HCT116 (cell line): ENCODE measurements around the gene KCNIP3. TPM values are rescaled to one million over a fixed set of nuclear protein-coding genes. Genes with fewer than 3 reads are reported as not detected.

Experiments
- ATAC-seq: fragments of 200-7000 bp; cut with Tn5 transposase; 2 replicates; pipeline ENCODE4 v1.9.1; 2020; ENCODE audit warnings: mild to moderate bottlenecking, moderate library complexity
- BruUV-seq: library from RNA; stranded (reverse); fragments of 400-500 nt; replicated peaks from 2 replicates; lab custom pipeline; 2021; lab: Mats Ljungman, UMichigan
- CTCF ChIA-PET: fragments of 300-600 bp; sonication (Branson Sonifier 250); formaldehyde crosslinking; loops from one replicate; lab custom pipeline; 2021; ENCODE audit warnings: antibody characterized with exemption; lab: Charles Lee
- POLR2A ChIA-PET: fragments of 300-600, 350-600 bp; sonication (Branson Sonifier 250); formaldehyde crosslinking; loops from one replicate; lab custom pipeline; 2021; ENCODE audit warnings: antibody characterized with exemption; lab: Charles Lee
- RAD21 ChIA-PET, 2 experiments: fragments of 300-600 bp; sonication (Branson Sonifier 250); formaldehyde crosslinking; loops; one replicate each; lab custom pipeline; 2023; ENCODE audit warnings: low total read pairs in 2 of 2; ENCODE audit not compliant: uncharacterized antibody in 2 of 2, unreplicated experiment in 2 of 2, low non-redundant PET in 1 of 2; lab: Charles Lee
- DNase-seq: peaks from one replicate; pipeline ENCODE4 v3.0.0-alpha.2; 2010; ENCODE audit warnings: low read depth, low spot score
- H2AFZ ChIP-seq: fragments of 200-600 bp; shearing (Covaris generic), sonication (generic); 2 replicates; pipeline ENCODE4 v1.6.1; 2017; ENCODE audit warnings: low read depth, mixed run types, mixed read lengths, antibody characterized with exemption, low read length; ENCODE audit not compliant: poor library complexity, severe bottlenecking
- H3K27ac ChIP-seq: 2 replicates; pipeline ENCODE4 v1.5.1; 2012; ENCODE audit warnings: low read depth, low read length
- H3K27me3 ChIP-seq: fragments of 200-600 bp; sonication (generic); 2 replicates; pipeline ENCODE4 v1.6.1; 2016; ENCODE audit warnings: mixed run types, low read length, mixed read lengths; ENCODE audit not compliant: insufficient read depth
- H3K36me3 ChIP-seq, 2 experiments: fragments of 200-500 bp in 1 of 2; fragments of 200-600 bp in 1 of 2; sonication (Bioruptor generic) in 1 of 2; sonication (generic) in 1 of 2; 2 replicates each; pipeline versions ENCODE4 v1.5.1 to v1.6.1; 2014 to 2016; ENCODE audit warnings: low read length in 2 of 2, inconsistent platforms in 1 of 2, mixed read lengths in 1 of 2, mixed run types in 1 of 2; ENCODE audit not compliant: insufficient read depth in 2 of 2, control insufficient read depth in 1 of 2
- H3K4me1 ChIP-seq, 2 experiments: fragments of 200-600 bp in 1 of 2; sonication (generic) in 1 of 2; 2 replicates each; pipeline versions ENCODE4 v1.5.1 to v1.6.1; 2012 to 2017; ENCODE audit warnings: low read length in 2 of 2, inconsistent platforms in 1 of 2, mild to moderate bottlenecking in 1 of 2, mixed read lengths in 1 of 2, mixed run types in 1 of 2, moderate library complexity in 1 of 2; ENCODE audit not compliant: insufficient read depth in 2 of 2, control insufficient read depth in 1 of 2
- H3K4me2 ChIP-seq: fragments of 200-600 bp; sonication (generic); 2 replicates; pipeline ENCODE4 v1.6.1; 2017; ENCODE audit warnings: mixed run types, low read length, mixed read lengths
- H3K4me3 ChIP-seq, 2 experiments: fragments of 200-600 bp in 1 of 2; sonication (generic) in 1 of 2; replicated peaks in 1 of 2; 2 replicates each; pipeline ENCODE4 v1.5.1; 2011 to 2016; ENCODE audit warnings: low read length in 2 of 2, control low read depth in 1 of 2, low read depth in 1 of 2, mild to moderate bottlenecking in 1 of 2, mixed read lengths in 1 of 2, mixed run types in 1 of 2
- H3K79me2 ChIP-seq: fragments of 200-600 bp; sonication (generic); 2 replicates; pipeline ENCODE4 v1.6.1; 2017; ENCODE audit warnings: mild to moderate bottlenecking, mixed run types, low read length, moderate library complexity, mixed read lengths; ENCODE audit not compliant: insufficient read depth
- H3K9ac ChIP-seq: fragments of 200-600 bp; sonication (generic); 2 replicates; pipeline ENCODE4 v1.6.1; 2016; ENCODE audit warnings: low read length, mixed read lengths
- H3K9me2 ChIP-seq: fragments of 200-600 bp; sonication (generic), shearing (Covaris generic); 2 replicates; pipeline ENCODE4 v1.6.1; 2017; ENCODE audit warnings: mixed run types, mild to moderate bottlenecking, moderate library complexity; ENCODE audit not compliant: insufficient read depth
- H3K9me3 ChIP-seq, 2 experiments: fragments of 200-500 bp in 1 of 2; fragments of 200-600 bp in 1 of 2; sonication (Bioruptor generic) in 1 of 2; sonication (generic) in 1 of 2; 2 replicates each; pipeline ENCODE4 v1.6.1; 2014 to 2017; ENCODE audit warnings: low read length in 2 of 2, mixed read lengths in 2 of 2, inconsistent platforms in 1 of 2, low read depth in 1 of 2, mild to moderate bottlenecking in 1 of 2, mixed run types in 1 of 2, moderate library complexity in 1 of 2; ENCODE audit not compliant: control insufficient read depth in 1 of 2, insufficient read depth in 1 of 2
- H4K20me1 ChIP-seq: fragments of 200-600 bp; sonication (generic), shearing (Covaris generic); 2 replicates; pipeline ENCODE4 v1.6.1; 2017; ENCODE audit warnings: mixed run types, mild to moderate bottlenecking, moderate library complexity; ENCODE audit not compliant: insufficient read depth
- CBX3 ChIP-seq: IDR thresholded peaks from 2 replicates; pipeline ENCODE4 v1.6.1; 2012; ENCODE audit warnings: low read depth
- CEBPB ChIP-seq: IDR thresholded peaks from 2 replicates; pipeline ENCODE4 v1.6.1; 2012; ENCODE audit warnings: low read depth
- EGR1 ChIP-seq: IDR thresholded peaks from 2 replicates; pipeline ENCODE4 v1.6.1; 2012; ENCODE audit warnings: low read depth
- EZH2 ChIP-seq: fragments of 200-600 bp; sonication (generic); IDR thresholded peaks from 2 replicates; pipeline ENCODE4 v1.6.1; 2017; ENCODE audit warnings: antibody characterized with exemption, mixed run types
- EZH2phosphoT487 ChIP-seq: fragments of 200-600 bp; IDR thresholded peaks from 2 replicates; pipeline ENCODE4 v1.6.1; 2018; ENCODE audit warnings: antibody characterized with exemption, borderline replicate concordance
- FOSL1 ChIP-seq: IDR thresholded peaks from 2 replicates; pipeline ENCODE4 v1.6.1; 2012; ENCODE audit warnings: low read depth
- MAX ChIP-seq: IDR thresholded peaks from 2 replicates; pipeline ENCODE4 v1.6.1; 2012
- POLR2A ChIP-seq: IDR thresholded peaks from 2 replicates; pipeline ENCODE4 v1.7.0; 2011; ENCODE audit warnings: borderline replicate concordance; ENCODE audit not compliant: insufficient read depth, insufficient read length; ENCODE audit errors: extremely low read depth
- POLR2AphosphoS5 ChIP-seq: IDR thresholded peaks from 2 replicates; pipeline ENCODE4 v1.6.1; 2011; ENCODE audit warnings: mild to moderate bottlenecking, low read depth, low read length, moderate library complexity
- RAD21 ChIP-seq: IDR thresholded peaks from 2 replicates; pipeline ENCODE4 v1.6.1; 2012; ENCODE audit warnings: low read depth, mild to moderate bottlenecking
- SIN3A ChIP-seq: IDR thresholded peaks from 2 replicates; pipeline ENCODE4 v1.6.1; 2012; ENCODE audit warnings: low read depth
- SP1 ChIP-seq: IDR thresholded peaks from 2 replicates; pipeline ENCODE4 v1.6.1; 2012; ENCODE audit warnings: low read depth
- SRF ChIP-seq: IDR thresholded peaks from 2 replicates; pipeline ENCODE4 v1.6.1; 2012; ENCODE audit warnings: low read depth
- YY1 ChIP-seq: IDR thresholded peaks from 2 replicates; pipeline ENCODE4 v1.6.1; 2011; ENCODE audit warnings: low read length, low read depth, moderate library complexity, mild to moderate bottlenecking; ENCODE audit not compliant: insufficient replicate concordance; ENCODE audit errors: extremely low read depth
- ZNF274 ChIP-seq: fragments of 200-500 bp; sonication (Bioruptor generic); IDR thresholded peaks from 2 replicates; pipeline ENCODE4 v1.6.1; 2014; ENCODE audit warnings: mild to moderate bottlenecking, low read depth, low read length, inconsistent platforms
- intact Hi-C: fragments of 100-400 bp; cut with micrococcal nuclease; formaldehyde crosslinking; loops from 2 replicates; pipeline ENCODE4 v1.10.0; 2022
- total RNA-seq: library from RNA; stranded (reverse); gene quantifications from one replicate; pipeline ENCODE4 v1.2.1, GENCODE V29; 2021; ENCODE audit not compliant: unreplicated experiment
- TF ChIP-seq, protein P1 (sequence below), 3 experiments: fragments of 200-600 bp in 1 of 3; sonication (generic) in 1 of 3; IDR thresholded peaks in 2 of 3; conservative IDR thresholded peaks in 1 of 3; 2 replicates each; pipeline ENCODE4 v1.5.1; 2012 to 2017; ENCODE audit warnings: low read depth in 2 of 3, low read length in 2 of 3, antibody characterized with exemption in 1 of 3, borderline replicate concordance in 1 of 3, control low read depth in 1 of 3, mild to moderate bottlenecking in 1 of 3, mixed read lengths in 1 of 3, mixed run types in 1 of 3, moderate library complexity in 1 of 3; ENCODE audit not compliant: insufficient read depth in 1 of 3
- TF ChIP-seq, protein P2 (sequence below): IDR thresholded peaks from 2 replicates; pipeline ENCODE4 v1.6.1; 2011; ENCODE audit warnings: mild to moderate bottlenecking, low read length, moderate library complexity; ENCODE audit not compliant: insufficient replicate concordance; ENCODE audit errors: extremely low read depth

Gene KCNIP3
- total RNA-seq, 1 experiment from 2014 or later, result 3.1 TPM

DNA sequence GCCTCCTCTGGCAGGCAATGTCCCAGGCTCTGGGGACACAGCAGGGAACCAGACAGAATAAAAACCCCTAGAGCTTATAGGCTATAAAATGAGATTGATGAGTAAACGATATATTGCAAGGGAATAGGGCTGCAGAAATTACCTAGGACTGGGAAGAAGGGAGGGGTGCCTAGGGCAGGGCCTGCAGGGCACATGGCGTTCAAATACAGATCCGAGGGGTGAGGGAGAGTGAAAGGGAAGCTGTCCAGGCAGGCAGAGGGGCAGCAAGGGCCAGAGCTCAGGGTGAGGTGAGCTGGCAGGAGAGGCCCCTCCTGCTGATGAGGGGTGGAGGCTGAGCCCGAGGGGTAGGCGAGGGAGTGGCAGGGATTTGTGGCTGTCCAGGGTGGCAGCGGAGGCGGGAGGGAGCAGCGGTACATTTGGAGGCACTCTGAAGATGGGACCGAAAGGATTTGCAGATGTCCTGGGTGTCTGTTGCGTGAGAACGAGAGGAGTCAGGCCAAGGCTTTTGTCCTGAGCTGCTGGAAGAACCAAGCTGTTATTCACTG is 33.7 kb downstream of the KCNIP3 start:
- Histone ChIP-seq H3K4me2 (no peak overlapping the region), H3K9ac (no peak overlapping the region), H3K36me3 (no peaks in the 10 kb centered on the region), H3K9me3 (no peaks in the 10 kb centered on the region), H3K4me3 (no peak overlapping the region), H2AFZ (no peak overlapping the region), H3K9me2 (no peaks in the 10 kb centered on the region), H3K27me3 (no peaks in the 10 kb centered on the region), H3K4me1 (peaks cover 16 to 22% of the 10 kb centered on the region in 2 experiments; a peak in 3 of 4 replicates), H3K79me2 (no peaks in the 10 kb centered on the region), H3K27ac (no peak overlapping the region; the same call in 1 of the 2 replicates), H4K20me1 (no peaks in the 10 kb centered on the region)
- ChIA-PET POLR2A (no interaction called here), CTCF (interaction anchor here (1.0 to 1.4 kb wide), 2 partner anchors 14 to 99 kb away, joined by 3 to 6 read pairs; no protein-coding TSS in a partner anchor), RAD21 (no interaction called here)
- intact Hi-C loops, result no loop called here
- no TSS peak for BruUV-seq
- no peak for TF ChIP-seq ZNF274
- no peak for DNase-seq
- no peak for ATAC-seq

- POLR2A ChIA-PET, result no interaction called here
- no peak for ATAC-seq
Measured at GRCh38 chr2:95331606-95332005, 34.5 kb downstream of the KCNIP3 start.

More at GRCh38 chr2:95331606-95332005, 34.5 kb downstream of the KCNIP3 start:
- Histone ChIP-seq H3K9ac (no peak overlapping the region), H3K79me2 (no peaks in the 10 kb centered on the region), H3K9me3 (no peaks in the 10 kb centered on the region), H3K36me3 (no peaks in the 10 kb centered on the region), H3K4me2 (no peak overlapping the region), H3K27ac (no peak overlapping the region), H3K9me2 (no peaks in the 10 kb centered on the region), H3K4me1 (peaks cover 16 to 22% of the 10 kb centered on the region in 2 experiments; a peak in 3 of 4 replicates), H3K4me3 (no peak overlapping the region), H3K27me3 (no peaks in the 10 kb centered on the region), H4K20me1 (no peaks in the 10 kb centered on the region), H2AFZ (no peak overlapping the region)
- BruUV-seq, result no TSS peak
- intact Hi-C loops, result no loop called here
- DNase-seq, result no peak
- TF ChIP-seq EGR1 (no peak), SRF (no peak), YY1 (no peak), SIN3A (no peak), SP1 (no peak), EZH2 (no peak), CBX3 (no peak), MAX (no peak), EZH2phosphoT487 (no peak), POLR2AphosphoS5 (no peak), RAD21 (no peak), CEBPB (no peak), ZNF274 (no peak), FOSL1 (no peak), POLR2A (no peak)
- TF ChIP-seq, protein P1, sequence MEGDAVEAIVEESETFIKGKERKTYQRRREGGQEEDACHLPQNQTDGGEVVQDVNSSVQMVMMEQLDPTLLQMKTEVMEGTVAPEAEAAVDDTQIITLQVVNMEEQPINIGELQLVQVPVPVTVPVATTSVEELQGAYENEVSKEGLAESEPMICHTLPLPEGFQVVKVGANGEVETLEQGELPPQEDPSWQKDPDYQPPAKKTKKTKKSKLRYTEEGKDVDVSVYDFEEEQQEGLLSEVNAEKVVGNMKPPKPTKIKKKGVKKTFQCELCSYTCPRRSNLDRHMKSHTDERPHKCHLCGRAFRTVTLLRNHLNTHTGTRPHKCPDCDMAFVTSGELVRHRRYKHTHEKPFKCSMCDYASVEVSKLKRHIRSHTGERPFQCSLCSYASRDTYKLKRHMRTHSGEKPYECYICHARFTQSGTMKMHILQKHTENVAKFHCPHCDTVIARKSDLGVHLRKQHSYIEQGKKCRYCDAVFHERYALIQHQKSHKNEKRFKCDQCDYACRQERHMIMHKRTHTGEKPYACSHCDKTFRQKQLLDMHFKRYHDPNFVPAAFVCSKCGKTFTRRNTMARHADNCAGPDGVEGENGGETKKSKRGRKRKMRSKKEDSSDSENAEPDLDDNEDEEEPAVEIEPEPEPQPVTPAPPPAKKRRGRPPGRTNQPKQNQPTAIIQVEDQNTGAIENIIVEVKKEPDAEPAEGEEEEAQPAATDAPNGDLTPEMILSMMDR (IDR thresholded peaks at IDR 0.05 in 2 of 3, conservative IDR thresholded peaks at IDR 0.05 in 1 of 3; ENCODE audit: borderline replicate concordance in 1 of 3, insufficient read depth in 1 of 3, low read depth in 2 of 3, low read length in 2 of 3), result no peak
- TF ChIP-seq, protein P2, sequence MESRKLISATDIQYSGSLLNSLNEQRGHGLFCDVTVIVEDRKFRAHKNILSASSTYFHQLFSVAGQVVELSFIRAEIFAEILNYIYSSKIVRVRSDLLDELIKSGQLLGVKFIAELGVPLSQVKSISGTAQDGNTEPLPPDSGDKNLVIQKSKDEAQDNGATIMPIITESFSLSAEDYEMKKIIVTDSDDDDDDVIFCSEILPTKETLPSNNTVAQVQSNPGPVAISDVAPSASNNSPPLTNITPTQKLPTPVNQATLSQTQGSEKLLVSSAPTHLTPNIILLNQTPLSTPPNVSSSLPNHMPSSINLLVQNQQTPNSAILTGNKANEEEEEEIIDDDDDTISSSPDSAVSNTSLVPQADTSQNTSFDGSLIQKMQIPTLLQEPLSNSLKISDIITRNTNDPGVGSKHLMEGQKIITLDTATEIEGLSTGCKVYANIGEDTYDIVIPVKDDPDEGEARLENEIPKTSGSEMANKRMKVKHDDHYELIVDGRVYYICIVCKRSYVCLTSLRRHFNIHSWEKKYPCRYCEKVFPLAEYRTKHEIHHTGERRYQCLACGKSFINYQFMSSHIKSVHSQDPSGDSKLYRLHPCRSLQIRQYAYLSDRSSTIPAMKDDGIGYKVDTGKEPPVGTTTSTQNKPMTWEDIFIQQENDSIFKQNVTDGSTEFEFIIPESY, result no peak
- ChIA-PET CTCF (no interaction called here), RAD21 (no interaction called here)
